HUDEP-2 (cell line): ENCODE results near the gene IFI44L.

Source experiments
- DNase-seq, 76 experiments: peaks; one replicate each; lab custom pipeline; 2025; ENCODE audit not compliant: unreplicated experiment in 76 of 76; lab: John Stamatoyannopoulos, UW

The IFI44L gene

DNA sequence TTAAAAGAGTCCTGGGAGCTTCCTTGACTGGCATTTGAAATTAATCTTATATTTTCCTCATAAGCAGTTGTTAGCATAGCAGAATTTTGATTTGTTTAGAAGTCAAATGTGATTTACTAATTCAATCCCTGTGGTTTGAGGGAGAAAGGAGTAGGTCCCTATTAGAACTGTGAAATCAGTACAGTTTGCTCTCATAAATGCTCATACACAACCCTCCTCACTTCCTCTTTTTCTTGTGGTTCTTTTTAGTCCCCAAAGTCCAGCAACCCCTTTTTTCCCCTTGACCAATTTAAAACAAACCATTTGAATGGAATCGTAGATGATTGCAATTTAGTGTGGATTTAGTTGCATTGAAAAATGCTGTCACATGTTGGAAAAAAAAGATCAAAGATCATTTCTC lies 20.2 kb downstream of the IFI44L start:
- DNase-seq: no peak

DNA sequence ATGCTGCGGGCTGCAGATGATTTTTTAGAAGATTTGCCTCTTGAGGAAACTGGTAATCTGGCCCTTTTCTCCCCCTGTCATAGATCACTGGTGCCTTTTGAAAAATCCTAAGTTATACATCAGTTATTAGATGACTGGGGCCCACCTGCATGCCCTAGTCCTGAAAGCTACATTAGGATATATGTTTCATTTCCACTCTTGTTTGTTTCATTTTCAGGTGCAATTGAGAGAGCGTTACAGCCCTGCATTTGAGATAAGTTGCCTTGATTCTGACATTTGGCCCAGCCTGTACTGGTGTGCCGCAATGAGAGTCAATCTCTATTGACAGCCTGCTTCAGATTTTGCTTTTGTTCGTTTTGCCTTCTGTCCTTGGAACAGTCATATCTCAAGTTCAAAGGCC lies 21.3 kb downstream of the IFI44L start:
- DNase-seq: no peak

DNA sequence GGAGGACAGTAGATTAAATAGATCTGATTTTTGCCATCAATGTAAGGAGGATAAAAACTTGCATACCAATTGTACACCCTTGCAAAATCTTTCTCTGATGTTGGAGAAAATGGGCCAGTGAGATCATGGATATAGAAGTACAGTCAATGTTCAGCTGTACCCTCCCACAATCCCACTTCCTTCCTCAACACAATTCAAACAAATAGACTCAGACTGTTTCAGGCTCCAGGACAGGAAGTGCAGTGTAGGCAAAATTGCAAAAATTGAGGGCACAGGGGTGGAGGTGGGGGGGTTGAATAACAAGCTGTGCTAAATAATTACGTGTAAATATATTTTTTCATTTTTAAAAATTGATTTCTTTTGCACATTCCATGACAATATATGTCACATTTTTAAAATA lies 25.5 kb downstream of the IFI44L start:
- DNase-seq: no peak

DNA sequence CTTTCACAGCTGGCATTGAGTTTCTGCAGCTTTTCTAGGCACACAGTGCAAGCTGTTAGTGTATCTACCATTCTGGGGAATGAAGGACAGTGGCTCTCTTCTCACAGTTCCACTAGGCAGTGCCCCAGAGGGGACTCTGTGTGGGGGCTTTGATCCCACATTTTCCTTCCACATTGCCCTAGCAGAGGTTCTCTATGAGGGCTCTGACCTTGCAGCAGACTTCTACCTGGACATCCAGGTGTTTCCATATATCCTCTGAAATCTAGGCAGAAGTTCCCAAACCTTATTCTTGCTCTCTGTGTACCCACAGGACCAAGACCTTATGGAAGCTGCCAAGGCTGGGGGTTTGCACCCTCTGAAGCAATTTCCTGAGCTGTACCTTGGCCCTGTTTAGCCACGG lies 27.0 kb downstream of the IFI44L start:
- DNase-seq: no peak

DNA sequence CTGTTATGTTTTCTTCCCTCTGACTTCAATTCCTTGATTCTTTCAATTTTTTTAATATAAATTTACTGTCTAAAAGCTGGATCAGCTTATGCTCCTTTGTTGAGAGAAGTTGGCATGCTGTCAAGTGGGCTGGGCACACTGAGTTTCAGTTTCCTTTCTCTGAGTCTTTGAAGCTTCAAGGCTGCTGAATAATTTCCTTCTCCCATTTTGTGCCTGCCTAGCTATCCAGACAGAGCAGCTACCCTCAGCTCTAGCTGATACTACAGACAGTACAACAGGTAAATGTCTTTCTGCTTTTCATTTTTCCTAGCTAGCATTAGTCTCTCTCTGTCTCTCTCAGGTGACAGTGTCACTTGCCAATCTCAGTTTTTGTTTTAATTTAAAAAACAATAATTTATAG lies 29.4 kb downstream of the IFI44L start, which contains the start of gene IFI44:
Gene IFI44 (plus strand): TSS at position 204 of the 400 bp plus-strand sequence. CDS start 365 bp downstream, outside the sequence.
- DNase-seq: peak in 4 of 76 experiments; percentile 1 to 30 (median 2)

DNA sequence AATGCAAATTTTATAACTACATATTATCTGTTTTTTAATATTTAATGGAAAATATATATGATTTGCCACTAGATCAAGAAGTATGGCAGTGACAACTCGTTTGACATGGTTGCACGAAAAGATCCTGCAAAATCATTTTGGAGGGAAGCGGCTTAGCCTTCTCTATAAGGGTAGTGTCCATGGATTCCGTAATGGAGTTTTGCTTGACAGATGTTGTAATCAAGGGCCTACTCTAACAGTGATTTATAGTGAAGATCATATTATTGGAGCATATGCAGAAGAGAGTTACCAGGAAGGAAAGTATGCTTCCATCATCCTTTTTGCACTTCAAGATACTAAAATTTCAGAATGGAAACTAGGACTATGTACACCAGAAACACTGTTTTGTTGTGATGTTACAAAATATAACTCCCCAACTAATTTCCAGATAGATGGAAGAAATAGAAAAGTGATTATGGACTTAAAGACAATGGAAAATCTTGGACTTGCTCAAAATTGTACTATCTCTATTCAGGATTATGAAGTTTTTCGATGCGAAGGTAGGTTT lies 29.9 kb downstream of the IFI44L start:
- DNase-seq: no peak

DNA sequence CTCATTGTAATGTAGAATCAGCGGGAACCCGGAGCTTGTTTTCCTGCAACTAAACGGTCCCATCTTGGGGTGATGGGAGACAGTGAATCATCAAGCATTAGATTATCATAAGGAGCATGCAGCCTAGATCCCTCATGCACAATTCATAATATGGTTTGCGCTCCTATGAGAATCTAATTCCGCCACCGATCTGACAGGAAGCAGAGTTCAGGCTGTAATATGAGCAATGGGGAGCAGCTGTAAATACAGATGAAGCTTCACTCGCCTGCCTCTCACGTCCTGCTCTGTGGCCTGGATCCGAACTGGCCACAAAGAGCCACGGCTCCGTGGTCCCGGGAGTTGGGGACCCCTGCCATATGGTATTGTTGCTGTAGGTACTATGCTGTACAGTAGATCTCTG lies 31.0 kb downstream of the IFI44L start:
- no peak for DNase-seq

DNA sequence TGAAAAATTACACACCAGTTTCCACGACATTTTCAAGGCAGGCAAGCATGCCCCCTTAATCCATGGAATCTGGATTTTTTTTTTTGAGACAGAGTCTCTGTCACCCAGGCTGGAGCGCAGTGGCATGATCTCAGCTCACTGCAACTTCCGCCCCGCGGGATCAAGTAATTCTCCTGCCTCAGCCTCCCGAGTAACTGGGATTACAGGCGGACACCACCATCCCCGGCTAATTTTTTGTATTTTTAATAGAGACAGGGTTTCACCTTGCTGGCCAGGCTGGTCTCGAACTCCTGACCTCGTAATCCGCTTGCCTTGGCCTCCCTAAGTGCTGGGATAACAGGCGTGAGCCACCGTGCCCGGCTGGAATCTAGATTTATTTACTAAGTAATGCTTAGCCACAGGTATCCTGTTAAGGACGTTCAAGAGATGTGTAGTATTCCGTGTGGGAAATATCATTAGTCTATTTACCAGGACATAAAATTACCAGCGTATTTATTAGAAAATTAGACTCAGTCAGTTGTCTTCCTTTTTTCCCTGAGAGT lies 31.8 kb downstream of the IFI44L start:
- DNase-seq: no peak

DNA sequence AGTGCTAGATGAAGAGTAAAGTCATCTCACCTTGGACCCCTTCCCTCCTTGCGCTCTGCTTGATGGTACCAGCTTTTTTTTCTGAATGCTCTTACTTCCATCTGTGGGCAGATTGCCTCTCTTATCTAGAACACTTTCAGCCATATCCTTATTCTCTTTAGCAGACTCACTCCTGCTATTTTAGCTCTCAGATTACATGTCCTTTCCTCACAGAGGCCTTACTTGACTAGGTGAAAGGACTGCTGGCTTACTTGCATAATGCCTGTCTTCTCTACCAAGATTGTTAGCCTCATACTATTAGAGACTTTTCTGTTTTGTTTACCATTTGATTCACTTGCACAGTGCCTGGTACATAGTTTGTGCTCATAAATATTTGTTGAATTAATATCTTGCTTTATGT lies 38.7 kb downstream of the IFI44L start:
- DNase-seq: no peak

DNA sequence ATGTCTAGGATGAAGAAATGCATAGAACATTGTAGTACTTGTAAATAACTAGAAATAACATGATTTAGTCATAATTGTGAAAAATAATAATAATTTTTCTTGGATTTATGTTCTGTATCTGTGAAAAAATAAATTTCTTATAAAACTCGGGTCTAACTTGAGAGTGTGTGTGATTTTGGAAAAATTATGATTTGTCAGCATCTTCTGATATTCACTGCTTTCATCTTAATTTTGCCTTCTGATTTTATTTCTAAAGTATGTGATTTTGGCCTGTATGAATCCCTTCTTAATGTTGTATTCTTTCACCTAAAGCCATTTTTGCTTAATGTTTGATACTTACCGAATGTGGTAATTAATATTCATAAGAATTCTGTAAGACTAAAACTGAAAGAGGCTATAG lies 43.7 kb downstream of the IFI44L start:
- DNase-seq: no peak

DNA sequence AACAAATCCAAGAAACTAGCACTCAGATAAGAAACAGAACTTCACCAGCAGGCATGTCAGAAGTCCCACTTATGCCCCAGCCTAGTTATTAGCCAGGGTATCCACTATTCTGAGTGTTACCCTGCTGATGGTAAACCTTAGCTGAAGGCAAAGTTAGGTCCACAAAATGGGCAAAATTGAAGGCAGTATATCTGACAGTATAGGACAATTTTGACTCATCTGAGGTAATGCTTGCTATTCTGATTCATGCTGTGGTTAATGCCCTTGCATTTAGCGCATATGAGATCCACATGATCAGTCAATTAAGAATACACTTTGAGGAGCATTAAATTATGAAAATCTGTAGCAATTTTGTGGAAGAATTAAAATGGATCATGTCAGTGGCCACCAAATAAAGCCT lies 44.5 kb downstream of the IFI44L start:
- DNase-seq: no peak

DNA sequence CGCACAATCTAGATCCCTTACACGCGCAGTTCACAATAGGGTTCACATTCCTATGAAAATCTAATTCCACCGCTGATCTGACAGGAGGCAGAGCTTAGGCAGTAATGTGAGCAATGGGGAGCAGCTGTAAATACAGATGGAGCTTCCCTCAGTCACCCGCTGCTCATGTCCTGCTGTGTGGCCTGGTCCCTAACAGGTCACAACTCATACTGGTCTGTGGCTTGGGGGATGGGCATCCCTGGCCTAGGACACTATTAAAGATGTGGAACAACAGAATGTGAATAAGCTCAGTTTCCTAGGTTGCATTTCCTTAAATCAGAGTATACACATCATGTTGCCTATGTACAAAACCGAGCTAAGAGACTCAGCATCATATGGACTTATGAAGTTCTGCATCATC lies 45.6 kb downstream of the IFI44L start:
- DNase-seq: no peak

DNA sequence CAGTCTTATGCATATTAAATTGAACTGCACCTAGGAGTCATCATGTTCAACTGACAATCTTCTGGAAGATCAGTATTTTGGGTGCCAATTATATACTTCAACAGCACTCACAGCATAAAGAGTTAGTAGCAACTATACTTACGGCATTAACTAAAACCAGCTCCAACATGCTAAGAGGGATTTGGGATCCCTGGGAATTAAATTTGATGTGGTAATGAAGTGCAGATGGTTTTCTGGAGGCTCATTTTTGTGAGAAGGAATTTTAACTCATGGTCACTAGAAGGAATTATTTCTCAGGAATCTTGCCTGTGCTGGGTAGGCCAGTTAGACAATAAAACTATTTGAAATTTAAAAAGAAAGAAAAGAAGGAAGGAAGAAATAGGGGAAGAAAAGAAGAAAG lies 47.7 kb downstream of the IFI44L start:
- DNase-seq: no peak

DNA sequence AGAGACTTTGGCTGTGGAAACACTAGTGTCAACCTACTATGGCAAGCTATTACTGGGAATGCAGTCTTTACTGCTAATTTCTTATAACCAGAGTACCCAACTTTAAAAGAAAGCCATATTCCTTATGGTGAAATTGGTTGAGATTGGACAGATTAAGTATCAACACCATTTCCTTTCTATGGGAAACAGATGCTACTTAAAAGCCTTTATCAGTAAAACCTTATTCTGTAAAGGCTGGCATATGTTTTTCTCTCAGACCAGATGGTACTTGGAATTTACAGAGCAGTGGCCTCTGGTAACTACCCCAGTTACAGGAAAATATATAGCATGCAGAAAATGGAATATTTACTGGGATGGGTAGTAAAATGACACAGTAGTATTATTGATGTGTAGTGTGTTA lies 48.2 kb downstream of the IFI44L start:
- DNase-seq: no peak

DNA sequence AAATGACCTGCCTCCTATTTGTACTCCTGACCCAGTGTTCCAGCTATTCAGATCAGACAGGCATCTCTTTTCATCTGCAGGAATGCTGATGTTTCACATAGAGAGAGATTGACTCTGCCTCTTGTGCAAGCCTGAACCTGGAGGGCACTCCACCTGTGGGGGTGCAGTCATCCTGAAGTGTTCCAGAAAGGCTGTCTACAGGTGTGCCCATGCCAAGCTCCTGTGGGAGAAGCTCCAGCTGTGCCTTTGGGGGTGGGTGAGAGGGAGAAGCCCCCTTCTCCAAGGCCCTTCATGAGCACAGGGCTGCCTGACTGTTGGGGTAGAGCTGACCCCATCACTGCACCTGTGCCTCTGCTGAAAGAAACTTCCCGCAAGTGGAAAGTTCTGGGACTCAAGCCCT lies 52.2 kb downstream of the IFI44L start:
- no peak for DNase-seq

DNA sequence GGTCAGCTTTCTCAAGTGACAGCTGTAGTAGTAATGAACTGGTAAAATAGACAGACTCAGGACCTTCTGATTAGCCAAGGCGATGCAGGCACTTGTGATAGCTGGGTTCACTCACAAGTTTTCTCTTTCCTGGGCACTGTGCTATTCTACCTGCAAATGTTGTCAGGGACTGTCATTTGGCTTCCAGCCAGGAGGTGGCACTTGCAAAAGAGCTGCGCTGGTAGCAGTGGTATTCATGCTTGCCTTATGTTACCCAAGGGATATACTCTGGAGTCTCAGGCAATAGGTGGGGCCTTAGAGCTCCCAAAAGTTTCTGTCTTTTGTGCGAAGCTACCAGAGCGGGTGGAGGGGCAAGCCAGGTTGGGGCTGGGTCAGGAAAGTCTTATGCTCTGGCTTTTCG lies 52.9 kb downstream of the IFI44L start:
- no peak for DNase-seq

DNA sequence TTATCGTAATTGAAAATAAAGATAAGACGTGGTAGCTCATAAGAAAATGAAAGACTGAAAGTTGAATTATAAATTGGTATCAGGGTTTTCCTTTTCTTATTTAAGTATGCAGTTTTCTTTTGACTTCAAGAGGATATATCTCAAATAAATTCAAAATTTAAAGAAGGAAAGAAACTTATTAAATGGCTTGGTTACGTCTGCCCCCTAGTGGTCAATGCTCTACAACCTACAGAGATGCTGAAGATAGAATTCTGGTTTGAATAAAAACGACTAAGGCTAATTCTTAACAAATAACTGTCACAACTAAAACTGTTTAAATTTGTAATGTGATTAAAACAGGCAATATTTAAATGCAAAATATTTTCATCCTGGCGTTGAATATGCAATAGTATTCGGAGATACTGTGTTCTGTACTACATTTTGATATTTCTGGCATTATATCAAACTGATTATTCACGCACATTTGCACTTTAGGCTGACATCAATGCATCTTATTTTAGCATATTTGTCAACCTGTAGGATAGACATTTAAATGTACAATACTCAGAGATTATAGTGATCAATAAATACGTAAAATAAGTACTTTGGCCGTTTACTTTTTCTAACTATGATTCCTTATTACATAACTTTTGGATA lies 56.2 kb downstream of the IFI44L start:
- DNase-seq: peak in 23 of 76 experiments; percentile 1 to 41 (median 20)

DNA sequence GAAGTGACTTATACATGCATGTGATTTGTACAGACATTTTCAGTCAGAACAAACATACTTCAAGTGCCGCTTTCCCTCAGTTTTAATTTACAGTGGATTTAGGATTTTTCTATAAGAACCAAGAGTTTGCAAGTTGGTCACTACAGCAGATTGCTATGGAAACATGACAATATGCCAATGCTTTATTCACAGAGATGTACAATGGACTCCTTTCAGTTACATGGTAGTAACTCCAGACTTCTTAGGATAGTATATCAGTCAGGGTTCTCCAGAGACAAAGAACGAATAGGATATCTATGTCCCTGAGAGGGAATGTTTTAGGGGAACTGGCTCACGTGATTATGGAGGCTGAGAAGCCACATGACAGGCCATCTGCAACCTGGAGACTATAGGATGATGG lies 56.7 kb downstream of the IFI44L start:
- DNase-seq: no peak

DNA sequence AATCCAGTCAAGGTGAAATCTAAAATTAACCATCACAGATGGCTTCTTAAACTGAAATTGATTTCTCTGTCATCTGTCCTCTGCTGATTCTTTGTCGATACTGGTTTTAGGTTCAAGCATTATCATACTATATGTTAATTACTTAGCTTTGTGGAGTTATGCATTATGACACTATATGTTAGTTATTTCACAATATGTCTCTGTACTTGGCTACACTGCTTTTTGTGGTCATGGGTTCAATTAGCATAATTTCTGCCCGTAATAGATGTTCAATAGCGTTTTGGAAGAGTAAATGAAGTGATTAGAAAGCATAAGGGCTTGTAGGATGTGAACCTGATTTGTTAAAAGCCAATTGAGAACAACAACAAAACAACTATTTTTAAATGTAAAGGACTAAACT lies 57.5 kb downstream of the IFI44L start:
- DNase-seq: no peak

DNA sequence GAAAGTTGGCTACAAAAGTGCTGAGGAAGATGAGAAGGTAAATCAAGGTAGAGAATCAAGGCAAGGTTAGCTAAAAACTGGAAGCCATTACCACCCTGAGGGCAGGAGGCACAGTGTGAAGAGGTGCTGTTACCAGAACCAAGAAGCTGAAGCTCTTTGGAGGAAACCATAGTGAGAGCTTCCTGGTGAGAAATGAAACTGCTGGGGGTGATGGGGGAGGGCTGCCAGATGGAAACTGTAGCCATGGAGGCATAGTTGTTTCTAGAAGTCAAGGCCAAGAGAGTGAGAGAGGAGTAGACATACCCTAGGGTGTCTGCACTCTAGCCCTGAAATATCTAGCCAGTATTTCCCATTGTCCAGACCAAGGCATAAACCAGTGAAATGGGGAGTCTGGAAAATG lies 58.1 kb downstream of the IFI44L start:
- no peak for DNase-seq

DNA sequence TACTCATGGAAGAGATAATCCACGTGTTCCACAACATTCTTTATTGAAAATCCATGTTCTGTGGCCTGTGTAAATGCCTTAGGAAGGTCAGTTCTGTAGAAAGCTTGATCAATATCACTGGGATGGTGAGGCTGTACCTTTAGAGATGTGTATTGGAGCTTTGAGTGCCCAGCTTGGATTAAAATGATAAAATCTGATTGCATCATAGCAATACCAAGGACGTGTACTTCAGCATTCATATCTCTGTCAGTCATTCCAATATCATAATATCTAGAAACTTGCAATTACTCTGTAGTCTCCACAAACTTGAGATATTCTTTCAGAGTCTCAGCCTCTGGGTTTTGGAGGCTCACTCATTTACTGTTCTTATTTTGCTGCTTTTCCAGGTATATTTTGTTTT lies 61.0 kb downstream of the IFI44L start:
- no peak for DNase-seq

DNA sequence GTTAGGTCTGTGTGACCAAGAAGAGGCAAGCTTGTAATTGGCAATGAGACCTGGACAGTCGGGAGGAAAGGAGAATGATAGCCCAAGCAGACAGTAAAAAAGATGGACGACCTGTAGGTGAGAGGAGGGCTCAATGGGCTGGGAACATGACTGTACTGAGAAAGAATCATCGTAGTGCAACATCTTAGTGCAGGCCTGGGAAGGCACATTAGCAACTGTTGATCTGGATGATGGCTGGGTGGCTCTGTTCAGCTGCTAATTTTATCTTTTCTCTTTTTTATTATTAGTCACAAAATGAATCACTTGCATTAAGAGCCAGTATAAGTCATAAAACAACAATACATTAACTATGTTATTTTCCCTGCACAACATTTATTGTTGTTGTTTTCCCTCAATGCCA lies 62.2 kb downstream of the IFI44L start:
- DNase-seq: no peak

DNA sequence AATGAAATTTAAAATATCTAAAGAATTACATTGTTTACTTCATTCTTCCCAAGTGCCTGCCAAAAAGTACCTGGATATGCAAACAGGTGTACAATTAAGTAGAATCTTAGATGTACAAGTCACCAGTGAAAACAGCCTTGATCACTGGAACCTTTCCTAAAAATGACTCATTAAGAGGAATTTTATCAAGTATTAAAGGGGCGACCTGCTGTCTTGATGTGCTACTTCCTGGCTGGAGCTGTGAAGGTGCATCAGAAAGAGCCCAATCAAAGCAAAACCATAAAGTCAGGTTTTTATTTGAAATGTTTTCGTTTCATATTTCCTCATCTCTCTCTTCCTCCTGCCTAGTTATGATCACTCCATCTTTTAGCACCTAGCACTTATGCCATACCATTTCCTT lies 62.8 kb downstream of the IFI44L start:
- DNase-seq: no peak
